GM19351 (cell line): ENCODE results near the gene UPK1B.
A peak's percentile ranks its signal among the peaks of the same experiment; 100 is the strongest.

Experiments
- ATAC-seq: cut with Tn5 transposase; IDR thresholded peaks from one replicate; pipeline ENCODE4 v1.9.1; 2021; ENCODE audit warnings: mild to moderate bottlenecking, moderate library complexity; ENCODE audit not compliant: unreplicated experiment

Gene UPK1B

GRCh38 chr3:119175872-119176756 is 2.7 kb downstream of the UPK1B start:
- no peak for ATAC-seq

- no peak for ATAC-seq
These were observed 3.4 kb downstream of the UPK1B start for GRCh38 chr3:119176778-119177177.

GRCh38 chr3:119177321-119177720 is 3.9 kb downstream of the UPK1B start:
- ATAC-seq = no peak

- no peak for ATAC-seq
These were observed 8.4 kb downstream of the UPK1B start for GRCh38 chr3:119181765-119182164.

GRCh38 chr3:119184111-119184510 is 10.7 kb downstream of the UPK1B start:
- no peak for ATAC-seq

GRCh38 chr3:119184796-119185570 is 11.6 kb downstream of the UPK1B start:
- ATAC-seq = no peak

- no peak for ATAC-seq
These were observed 13.9 kb downstream of the UPK1B start for GRCh38 chr3:119187266-119187665.

- no peak for ATAC-seq
These were observed 18.4 kb downstream of the UPK1B start for GRCh38 chr3:119191800-119192199.

GRCh38 chr3:119194237-119195150 is 21.1 kb downstream of the UPK1B start:
- ATAC-seq = no peak

- no peak for ATAC-seq
These were observed 21.7 kb downstream of the UPK1B start for GRCh38 chr3:119195151-119195476.

- ATAC-seq = no peak
These were observed 22.5 kb downstream of the UPK1B start for GRCh38 chr3:119195911-119196310.

- ATAC-seq = no peak
These were observed 31.8 kb downstream of the UPK1B start for GRCh38 chr3:119205209-119205608.

GRCh38 chr3:119205685-119206084 is 32.3 kb downstream of the UPK1B start:
- no peak for ATAC-seq

GRCh38 chr3:119206611-119207511 is 33.5 kb downstream of the UPK1B start:
- no peak for ATAC-seq

- ATAC-seq = no peak
These were observed 34.1 kb downstream of the UPK1B start for GRCh38 chr3:119207512-119207875.

- no peak for ATAC-seq
These were observed 37.8 kb downstream of the UPK1B start for GRCh38 chr3:119211193-119211592.

- ATAC-seq = no peak
These were observed 38.4 kb downstream of the UPK1B start for GRCh38 chr3:119211803-119212202.

- peak; percentile 100 for ATAC-seq
These were observed 45.7 kb downstream of the UPK1B start for GRCh38 chr3:119219069-119219468.

- no peak for ATAC-seq
These were observed 46.8 kb downstream of the UPK1B start for GRCh38 chr3:119220198-119220597.

- ATAC-seq = no peak
These were observed 47.7 kb downstream of the UPK1B start for GRCh38 chr3:119220970-119221667.
